SK-N-SH (cell line): ENCODE results near the gene PAM16. TPM values are rescaled to one million over a fixed set of nuclear protein-coding genes. Genes with fewer than 3 reads are reported as not detected.

Experiments
- CTCF ChIA-PET: fragments of 300-600, 350-600 bp; formaldehyde crosslinking; extraction: SDS; loops from one replicate; lab custom pipeline; 2021; lab: Yijun Ruan, JAX
- POLR2A ChIA-PET: fragments of 350-600 bp; sonication (Branson Sonifier 250); formaldehyde crosslinking; extraction: SDS; loops from one replicate; lab custom pipeline; 2020; ENCODE audit warnings: antibody characterized with exemption, inconsistent platforms; lab: Yijun Ruan, JAX
- DNase-seq: peaks from one replicate; pipeline ENCODE4 v3.0.0; 2012
- H2AFZ ChIP-seq: fragments of 200-600 bp; sonication (generic); 2 replicates; pipeline ENCODE4 v1.8.1; 2016; ENCODE audit warnings: antibody characterized with exemption, mild to moderate bottlenecking, low read depth
- H3F3A ChIP-seq: fragments of 200-600 bp; sonication (generic); replicated peaks from 2 replicates; pipeline ENCODE3; 2016; ENCODE audit warnings: antibody characterized with exemption, mild to moderate bottlenecking; ENCODE audit not compliant: insufficient read depth
- H3K27ac ChIP-seq, 2 experiments: fragments of 200-500 bp in 1 of 2; fragments of 200-600 bp in 1 of 2; sonication (Bioruptor generic) in 1 of 2; sonication (generic), shearing (Covaris generic) in 1 of 2; 2 replicates each; pipeline versions ENCODE4 v1.5.1 to v1.6.1; 2014 to 2016; ENCODE audit warnings: low read depth in 2 of 2, inconsistent platforms in 1 of 2, low read length in 1 of 2, mild to moderate bottlenecking in 1 of 2, mixed read lengths in 1 of 2
- H3K27me3 ChIP-seq: fragments of 200-600 bp; sonication (generic), shearing (Covaris generic); 2 replicates; pipeline ENCODE4 v1.6.1; 2016; ENCODE audit warnings: mixed run types; ENCODE audit not compliant: insufficient read depth
- H3K36me3 ChIP-seq, 2 experiments: fragments of 200-500 bp in 1 of 2; fragments of 200-600 bp in 1 of 2; sonication (Bioruptor generic) in 1 of 2; sonication (generic) in 1 of 2; replicated peaks in 1 of 2; 2 replicates each; pipeline versions ENCODE3 to v1.5.1; 2014 to 2016; ENCODE audit warnings: low read length in 1 of 2, mild to moderate bottlenecking in 1 of 2; ENCODE audit not compliant: insufficient read depth in 2 of 2, control insufficient read depth in 1 of 2
- H3K4me1 ChIP-seq, 2 experiments: fragments of 200-500 bp in 1 of 2; fragments of 200-600 bp in 1 of 2; sonication (Bioruptor generic) in 1 of 2; sonication (generic), shearing (Covaris generic) in 1 of 2; 2 replicates each; pipeline versions ENCODE4 v1.5.1 to v1.6.1; 2014 to 2016; ENCODE audit warnings: low read depth in 1 of 2, low read length in 1 of 2, mixed run types in 1 of 2; ENCODE audit not compliant: insufficient read depth in 2 of 2, control insufficient read depth in 1 of 2
- H3K4me2 ChIP-seq: fragments of 200-600 bp; sonication (generic), shearing (Covaris generic); 2 replicates; pipeline ENCODE4 v1.6.1; 2017; ENCODE audit warnings: mixed run types
- H3K4me3 ChIP-seq, 2 experiments: fragments of 200-500 bp in 1 of 2; fragments of 200-600 bp in 1 of 2; sonication (Bioruptor generic) in 1 of 2; sonication (generic), shearing (Covaris generic) in 1 of 2; 2 replicates each; pipeline versions ENCODE4 v1.5.1 to v1.8.1; 2014 to 2016; ENCODE audit warnings: low read depth in 2 of 2, inconsistent platforms in 1 of 2, low read length in 1 of 2, mild to moderate bottlenecking in 1 of 2, mixed read lengths in 1 of 2, moderate library complexity in 1 of 2
- H3K79me2 ChIP-seq: fragments of 200-600 bp; sonication (generic); 2 replicates; pipeline ENCODE4 v1.8.1; 2017; ENCODE audit warnings: mild to moderate bottlenecking; ENCODE audit not compliant: insufficient read depth
- H3K9ac ChIP-seq: fragments of 200-600 bp; sonication (generic); 2 replicates; pipeline ENCODE4 v1.6.1; 2017; ENCODE audit warnings: mixed run types
- H3K9me2 ChIP-seq: fragments of 200-600 bp; sonication (generic); 2 replicates; pipeline ENCODE4 v1.6.1; 2017; ENCODE audit warnings: mixed run types
- H3K9me3 ChIP-seq: fragments of 200-600 bp; sonication (generic); 2 replicates; pipeline ENCODE4 v1.6.1; 2017; ENCODE audit warnings: mixed run types, mild to moderate bottlenecking, moderate library complexity
- H4K20me1 ChIP-seq: fragments of 200-600 bp; sonication (generic); 2 replicates; pipeline ENCODE4 v1.6.1; 2017; ENCODE audit warnings: mild to moderate bottlenecking, mixed run types; ENCODE audit not compliant: insufficient read depth
- CHD2 ChIP-seq: fragments of 150-350 bp; IDR thresholded peaks from 2 replicates; pipeline ENCODE4 v1.6.1; 2018; ENCODE audit warnings: low read length; ENCODE audit not compliant: partially characterized antibody
- EZH2phosphoT487 ChIP-seq: fragments of 200-600 bp; sonication (generic); IDR thresholded peaks from 2 replicates; pipeline ENCODE4 v1.6.1; 2017; ENCODE audit warnings: low read depth, mixed run types, mild to moderate bottlenecking, antibody characterized with exemption, moderate library complexity, borderline replicate concordance
- FOXJ3 ChIP-seq: sonication (generic); formaldehyde crosslinking; IDR thresholded peaks from 2 replicates; pipeline ENCODE4 v1.5.1; 2020; ENCODE audit warnings: mild to moderate bottlenecking, missing genetic modification reagents
- GATA2 ChIP-seq: sonication (generic); formaldehyde crosslinking; IDR thresholded peaks from 2 replicates; pipeline ENCODE4 v1.5.0; 2020; ENCODE audit warnings: mild to moderate bottlenecking, missing genetic modification reagents
- JUND ChIP-seq: IDR thresholded peaks from 2 replicates; pipeline ENCODE4 v1.4.0; 2012
- MEF2A ChIP-seq: IDR thresholded peaks from 2 replicates; pipeline ENCODE4 v1.4.0; 2012; ENCODE audit warnings: low read depth, borderline replicate concordance
- MXI1 ChIP-seq: IDR thresholded peaks from 2 replicates; pipeline ENCODE4 v1.6.1; 2012; ENCODE audit warnings: mild to moderate bottlenecking, low read depth, low read length, improper control_type of control experiment
- PBX3 ChIP-seq: IDR thresholded peaks from 2 replicates; pipeline ENCODE4; 2012
- RXRA ChIP-seq: IDR thresholded peaks from 2 replicates; pipeline ENCODE4 v1.4.0; 2012; ENCODE audit warnings: low read depth, mild to moderate bottlenecking, borderline replicate concordance
- TCF12 ChIP-seq: IDR thresholded peaks from 2 replicates; pipeline ENCODE4 v1.4.0; 2012
- USF1 ChIP-seq: IDR thresholded peaks from 2 replicates; pipeline ENCODE4 v1.4.0; 2012; ENCODE audit warnings: low read depth, borderline replicate concordance
- USF2 ChIP-seq: fragments of 150-350 bp; IDR thresholded peaks from 2 replicates; pipeline ENCODE4 v1.6.1; 2017; ENCODE audit warnings: antibody characterized with exemption, low read length, low read depth, borderline replicate concordance
- ZBTB33 ChIP-seq: IDR thresholded peaks from 2 replicates; pipeline ENCODE4 v1.4.0; 2012; ENCODE audit warnings: low read depth, borderline replicate concordance
- WGBS: methylation state at CpG from one replicate; pipeline ENCODE4 v1.1.6; 2017; ENCODE audit warnings: low lambda C conversion rate; 5-methylcytosine and 5-hydroxymethylcytosine counted together
- polyA plus RNA-seq, 3 experiments: library from polyadenylated mRNA; depleted of rRNA; stranded (reverse); fragments of >200 nt; gene quantifications; 2 replicates each; pipeline ENCODE4 v1.2.3, GENCODE V29; 2012
- TF ChIP-seq, protein P1 (sequence below): fragments of 200-600 bp; sonication (generic); IDR thresholded peaks from 2 replicates; pipeline ENCODE4 v1.6.1; 2017; ENCODE audit warnings: antibody characterized with exemption, mild to moderate bottlenecking, moderate library complexity

Gene PAM16
- polyA plus RNA-seq, 1 of the 3 experiments (the other 2 are of a cell fraction): 96.4 TPM

DNA sequence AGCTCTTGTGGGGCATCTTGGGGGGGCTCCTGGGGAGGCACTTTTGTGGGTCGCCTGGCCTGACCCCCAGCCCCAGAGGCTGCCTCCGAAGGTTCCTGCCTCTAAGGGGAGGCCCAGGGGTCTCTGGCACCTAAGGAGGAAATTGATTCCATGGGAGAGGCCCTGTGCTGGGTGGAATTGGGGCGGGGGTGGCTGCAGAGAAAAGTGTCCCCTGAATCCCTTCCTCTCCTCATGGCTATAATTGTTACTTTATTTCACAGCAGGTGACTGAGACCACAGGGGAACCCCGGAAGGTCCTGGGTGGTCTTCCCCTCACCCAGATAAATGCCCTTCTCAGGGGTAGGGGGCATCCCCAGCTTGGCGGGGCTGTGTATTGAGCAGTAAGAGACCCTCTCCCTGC lies 32.2 kb downstream of the PAM16 start (continued):
- no peak for TF ChIP-seq USF1
- TF ChIP-seq ZBTB33: no peak
- TF ChIP-seq, protein P1, sequence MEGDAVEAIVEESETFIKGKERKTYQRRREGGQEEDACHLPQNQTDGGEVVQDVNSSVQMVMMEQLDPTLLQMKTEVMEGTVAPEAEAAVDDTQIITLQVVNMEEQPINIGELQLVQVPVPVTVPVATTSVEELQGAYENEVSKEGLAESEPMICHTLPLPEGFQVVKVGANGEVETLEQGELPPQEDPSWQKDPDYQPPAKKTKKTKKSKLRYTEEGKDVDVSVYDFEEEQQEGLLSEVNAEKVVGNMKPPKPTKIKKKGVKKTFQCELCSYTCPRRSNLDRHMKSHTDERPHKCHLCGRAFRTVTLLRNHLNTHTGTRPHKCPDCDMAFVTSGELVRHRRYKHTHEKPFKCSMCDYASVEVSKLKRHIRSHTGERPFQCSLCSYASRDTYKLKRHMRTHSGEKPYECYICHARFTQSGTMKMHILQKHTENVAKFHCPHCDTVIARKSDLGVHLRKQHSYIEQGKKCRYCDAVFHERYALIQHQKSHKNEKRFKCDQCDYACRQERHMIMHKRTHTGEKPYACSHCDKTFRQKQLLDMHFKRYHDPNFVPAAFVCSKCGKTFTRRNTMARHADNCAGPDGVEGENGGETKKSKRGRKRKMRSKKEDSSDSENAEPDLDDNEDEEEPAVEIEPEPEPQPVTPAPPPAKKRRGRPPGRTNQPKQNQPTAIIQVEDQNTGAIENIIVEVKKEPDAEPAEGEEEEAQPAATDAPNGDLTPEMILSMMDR: no peak
- no peak for TF ChIP-seq MXI1
- TF ChIP-seq JUND: no peak
- TF ChIP-seq EZH2phosphoT487: no peak
- TF ChIP-seq FOXJ3: no peak
- no peak for TF ChIP-seq CHD2
- TF ChIP-seq USF2: no peak
- no peak for TF ChIP-seq MEF2A
- TF ChIP-seq RXRA: no peak
- no peak for TF ChIP-seq GATA2 (CRISPR knock-in tag)

DNA sequence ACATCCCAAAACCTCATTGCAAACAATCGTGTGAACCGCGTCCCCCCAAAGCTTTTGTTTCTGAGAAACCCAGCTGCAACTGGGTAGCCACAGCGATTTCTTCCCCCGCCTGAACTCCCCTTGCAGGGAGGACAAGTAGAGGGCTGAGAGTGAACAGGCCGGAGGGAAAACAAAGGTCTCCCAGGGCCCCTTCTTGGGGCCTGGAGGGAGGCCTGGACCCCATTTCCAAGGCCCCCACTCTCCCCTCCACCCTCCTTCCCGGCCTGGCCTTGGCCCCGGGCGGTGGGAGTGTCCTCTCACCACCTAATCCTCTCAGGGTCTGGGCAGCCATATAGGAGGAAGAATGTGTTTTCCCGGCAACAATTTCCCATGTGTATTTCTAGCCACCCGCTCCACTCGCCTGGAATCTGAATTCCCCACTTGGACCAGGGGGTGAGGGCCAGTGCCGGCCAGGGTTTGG lies 32.6 kb downstream of the PAM16 start:
- Histone ChIP-seq H4K20me1 (peaks cover 70% of the 10 kb centered on the region), H3K4me1 (peaks cover 13 to 50% of the 10 kb centered on the region in 2 experiments; a peak in 1 of 4 replicates), H3K36me3 (no peaks in the 10 kb centered on the region), H3K9me2 (no peaks in the 10 kb centered on the region), H3K4me2 (peak overlapping the region; percentile 99; the same call in 1 of the 2 replicates), H3K27ac (no peak overlapping the region), H3K9ac (no peak overlapping the region), H3F3A (peaks cover 5% of the 10 kb centered on the region), H2AFZ (no peak overlapping the region), H3K9me3 (no peaks in the 10 kb centered on the region), H3K79me2 (peaks cover 77% of the 10 kb centered on the region), H3K27me3 (no peaks in the 10 kb centered on the region), H3K4me3 (no peak overlapping the region)
- ChIA-PET POLR2A (no interaction called here), CTCF (interaction anchor here (0.9 to 3.5 kb wide), 7 partner anchors 10 to 84 kb away, joined by 4 to 22 read pairs (median 9); partner anchors contain the start of gene TFAP4)
- 87% methylated on average over 13 of the region's 13 CpGs for WGBS
- no peak for DNase-seq
- TF ChIP-seq TCF12 (no peak), PBX3 (no peak), CHD2 (no peak), USF1 (no peak)
